GM23338 (cell line): ENCODE results near the gene ACADS. TPM values are rescaled to one million over a fixed set of nuclear protein-coding genes. Genes with fewer than 3 reads are reported as not detected.
A peak's percentile ranks its signal among the peaks of the same experiment; 100 is the strongest.

Source experiments
- ATAC-seq: fragments of 200-7000 bp; cut with Tn5 transposase; 3 replicates; pipeline ENCODE4 v1.9.1; 2020
- DNase-seq: peaks from one replicate; pipeline ENCODE4 v3.0.0-alpha.2; 2015; ENCODE audit warnings: low spot score
- H2AFZ ChIP-seq: fragments of 200-600 bp; sonication (generic); 2 replicates; pipeline ENCODE4 v1.8.0; 2016; ENCODE audit warnings: antibody characterized with exemption, mild to moderate bottlenecking, moderate library complexity
- H3F3A ChIP-seq: fragments of 200-600 bp; sonication (generic); replicated peaks from 2 replicates; pipeline ENCODE4 v1.8.0; 2017; ENCODE audit warnings: antibody characterized with exemption, mixed run types, low read depth
- H3K27ac ChIP-seq: fragments of 200-600 bp; sonication (generic); 2 replicates; pipeline ENCODE4 v1.6.1; 2016; ENCODE audit warnings: low read depth
- H3K27me3 ChIP-seq: fragments of 200-600 bp; sonication (generic); 2 replicates; pipeline ENCODE4 v1.8.0; 2016; ENCODE audit warnings: mild to moderate bottlenecking, mixed run types, moderate library complexity; ENCODE audit not compliant: insufficient read depth
- H3K36me3 ChIP-seq: fragments of 200-600 bp; sonication (generic); 2 replicates; pipeline ENCODE4 v1.8.0; 2016; ENCODE audit warnings: mild to moderate bottlenecking; ENCODE audit not compliant: insufficient read depth
- H3K4me1 ChIP-seq: fragments of 200-600 bp; sonication (generic); 2 replicates; pipeline ENCODE4 v1.8.0; 2016; ENCODE audit warnings: mild to moderate bottlenecking, moderate library complexity; ENCODE audit not compliant: insufficient read depth
- H3K4me2 ChIP-seq: fragments of 200-600 bp; sonication (generic); 2 replicates; pipeline ENCODE4 v1.7.1; 2017; ENCODE audit warnings: mixed run types
- H3K4me3 ChIP-seq: fragments of 200-600 bp; sonication (generic); 2 replicates; pipeline ENCODE4 v1.6.1; 2016; ENCODE audit warnings: mixed run types
- H3K79me2 ChIP-seq: fragments of 200-600 bp; sonication (generic); replicated peaks from 2 replicates; pipeline ENCODE4 v1.8.0; 2017; ENCODE audit warnings: mild to moderate bottlenecking; ENCODE audit not compliant: insufficient read depth
- H3K9me2 ChIP-seq: fragments of 200-600 bp; sonication (generic); 2 replicates; pipeline ENCODE4 v1.8.0; 2017; ENCODE audit not compliant: insufficient read depth
- H4K20me1 ChIP-seq: fragments of 200-600 bp; sonication (generic); replicated peaks from 2 replicates; pipeline ENCODE4 v1.8.0; 2017; ENCODE audit warnings: mild to moderate bottlenecking; ENCODE audit not compliant: insufficient read depth
- H3K27ac Mint-ChIP-seq: 2 replicates; pipeline ENCODE4 v1.8.0; 2020; ENCODE audit warnings: inconsistent platforms, mild to moderate bottlenecking, moderate library complexity, mixed read lengths
- H3K27me3 Mint-ChIP-seq: 3 replicates; pipeline ENCODE4 v1.8.0; 2022; ENCODE audit warnings: low read depth, mild to moderate bottlenecking, moderate library complexity, mixed read lengths, inconsistent platforms; ENCODE audit not compliant: insufficient read depth, poor library complexity
- H3K36me3 Mint-ChIP-seq: 3 replicates; pipeline ENCODE4 v1.8.0; 2021; ENCODE audit warnings: low read depth, mild to moderate bottlenecking, inconsistent platforms, moderate library complexity, mixed read lengths
- H3K4me1 Mint-ChIP-seq: 3 replicates; pipeline ENCODE4 v1.8.0; 2020; ENCODE audit warnings: mild to moderate bottlenecking, inconsistent platforms, mixed read lengths
- H3K4me3 Mint-ChIP-seq: 3 replicates; pipeline ENCODE4 v1.8.0; 2021; ENCODE audit warnings: moderate library complexity, mild to moderate bottlenecking, inconsistent platforms, mixed read lengths
- H3K9me3 Mint-ChIP-seq: 3 replicates; pipeline ENCODE4 v1.8.0; 2020; ENCODE audit warnings: moderate library complexity, mild to moderate bottlenecking, inconsistent platforms, mixed read lengths
- CREB1 ChIP-seq: fragments of 250-450 bp; sonication (Bioruptor Pico); IDR thresholded peaks from 2 replicates; pipeline ENCODE4 v1.5.0; 2020; ENCODE audit warnings: low read depth, mild to moderate bottlenecking, moderate library complexity
- ETS1 ChIP-seq: IDR thresholded peaks from 2 replicates; pipeline ENCODE4 v1.6.1; 2016; ENCODE audit warnings: antibody characterized with exemption
- EZH2 ChIP-seq: fragments of 200-600 bp; sonication (generic); IDR thresholded peaks from one replicate; pipeline ENCODE4 v1.8.0; 2017; ENCODE audit warnings: antibody characterized with exemption, mild to moderate bottlenecking, low read depth; ENCODE audit not compliant: unreplicated experiment
- EZH2phosphoT487 ChIP-seq: fragments of 200-600 bp; sonication (generic); IDR thresholded peaks from one replicate; pipeline ENCODE4 v1.8.1; 2018; ENCODE audit warnings: antibody characterized with exemption; ENCODE audit not compliant: unreplicated experiment
- JUNB ChIP-seq: IDR thresholded peaks from one replicate; pipeline ENCODE4 v1.6.1; 2016; ENCODE audit warnings: antibody characterized with exemption; ENCODE audit not compliant: unreplicated experiment
- NANOG ChIP-seq: IDR thresholded peaks from 2 replicates; pipeline ENCODE4 v1.6.1; 2016; ENCODE audit warnings: antibody characterized with exemption, borderline replicate concordance
- POLR2AphosphoS5 ChIP-seq: IDR thresholded peaks from 2 replicates; pipeline ENCODE4 v1.6.1; 2016; ENCODE audit warnings: antibody characterized with exemption, low read depth
- STAT1 ChIP-seq: IDR thresholded peaks from one replicate; pipeline ENCODE4 v1.6.1; 2016; ENCODE audit warnings: antibody characterized with exemption; ENCODE audit not compliant: unreplicated experiment
- ZNF114 ChIP-seq: fragments of 250-450 bp; sonication (Bioruptor Pico); IDR thresholded peaks from 2 replicates; pipeline ENCODE4 v1.5.0; 2020; ENCODE audit warnings: mild to moderate bottlenecking, moderate library complexity
- ZNF331 ChIP-seq: fragments of 250-450 bp; sonication (Bioruptor Pico); IDR thresholded peaks from 2 replicates; pipeline ENCODE4 v1.5.0; 2020; ENCODE audit warnings: low read depth, mild to moderate bottlenecking, moderate library complexity
- polyA plus RNA-seq: library from polyadenylated mRNA; unstranded; fragments of >200 nt; fragmentation: Nextera tagmentation; extraction: Ambion mirVana; gene quantifications from 2 replicates; pipeline ENCODE4 v1.2.1, GENCODE V29; 2016
- total RNA-seq: library from RNA; depleted of rRNA; stranded (reverse); fragments of >200 nt; shearing (Covaris generic); gene quantifications from 2 replicates; pipeline ENCODE4 v1.2.3, GENCODE V29; 2014
- TF ChIP-seq, protein P1 (sequence below): IDR thresholded peaks from one replicate; pipeline ENCODE4 v1.6.1; 2018; ENCODE audit warnings: antibody characterized with exemption; ENCODE audit not compliant: unreplicated experiment
- TF ChIP-seq, protein P2 (sequence below), 2 experiments: fragments of 200-600 bp in 1 of 2; sonication (generic) in 1 of 2; conservative IDR thresholded peaks; 2 replicates each; pipeline versions ENCODE4 v1.5.1 to v1.6.1; 2016 to 2017; ENCODE audit warnings: antibody characterized with exemption in 2 of 2, low read depth in 2 of 2, mild to moderate bottlenecking in 2 of 2, moderate library complexity in 1 of 2

The ACADS gene
- total and polyA plus RNA-seq, 2 experiments from 2014 or later = 3.1 to 5.7 TPM

DNA sequence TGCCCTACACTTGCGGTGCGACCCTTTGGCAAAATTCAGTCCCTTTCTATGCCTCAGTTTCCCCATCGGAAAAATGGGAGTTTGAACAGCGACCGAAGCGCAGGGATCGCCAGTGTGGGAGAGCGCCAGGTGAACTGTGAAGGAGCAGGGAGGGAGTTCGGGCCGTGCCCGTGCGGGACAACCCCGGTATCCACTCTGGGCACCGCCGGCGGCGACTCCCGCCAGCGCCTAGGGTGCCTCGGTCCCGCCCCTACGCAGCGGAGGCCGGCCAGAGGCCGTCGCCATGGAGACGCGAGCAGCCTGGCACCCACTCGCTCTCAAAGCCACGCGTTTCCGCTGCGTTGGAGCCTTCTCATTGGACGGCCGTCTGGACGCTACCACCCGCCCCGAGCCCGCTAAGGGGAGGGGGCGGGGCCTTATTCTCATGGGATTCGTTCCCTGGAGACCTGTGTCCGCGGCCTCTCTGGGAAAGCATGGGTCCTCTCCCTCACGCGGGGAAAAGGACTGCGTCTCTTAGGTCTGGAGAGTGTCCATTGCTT, 39.4 kb upstream of the ACADS start:
- Histone ChIP-seq H3K79me2 (peaks cover 40% of the 10 kb centered on the region), H3K27me3 (no peaks in the 10 kb centered on the region), H3K9me2 (no peaks in the 10 kb centered on the region), H3K4me2 (peak overlapping the region; percentile 95), H3K4me1 (peaks cover 29% of the 10 kb centered on the region), H3F3A (peaks cover 5% of the 10 kb centered on the region), H3K27ac (peak overlapping the region; percentile 99), H3K36me3 (no peaks in the 10 kb centered on the region), H3K4me3 (peak overlapping the region; percentile 99), H2AFZ (peak overlapping the region; percentile 92), H4K20me1 (peaks cover 29% of the 10 kb centered on the region)
- H3K36me3 Mint-ChIP-seq = no peaks in the 10 kb centered on the region; the same call in 2 of the 3 replicates
- H3K9me3 Mint-ChIP-seq = no peaks in the 10 kb centered on the region
- ATAC-seq (peak; percentile 84), DNase-seq (peak; percentile 100)
- H3K4me3 Mint-ChIP-seq = peak overlapping the region; percentile 84
- peak; percentile 90 for TF ChIP-seq POLR2AphosphoS5
- TF ChIP-seq CREB1 (CRISPR knock-in tag) = 0 out of 2 replicates have a peak, but pooled peaks have one; percentile 2
- TF ChIP-seq ZNF331 (CRISPR knock-in tag) = no peak
- peaks cover 31% of the 10 kb centered on the region for H3K4me1 Mint-ChIP-seq
- H3K27me3 Mint-ChIP-seq = peaks cover 2% of the 10 kb centered on the region
- peak overlapping the region; percentile 97 for H3K27ac Mint-ChIP-seq

- peak; percentile 85 for ATAC-seq
- Histone ChIP-seq H3K36me3 (no peaks in the 10 kb centered on the region), H3K27ac (peak within 1 kb of the TSS; percentile 99), H3K9me2 (no peaks in the 10 kb centered on the region), H3K4me2 (peak within 1 kb of the TSS; percentile 95), H3K4me1 (peaks cover 36% of the 10 kb centered on the region), H2AFZ (peak within 1 kb of the TSS; percentile 92), H3K27me3 (no peaks in the 10 kb centered on the region), H3F3A (peaks cover 12% of the 10 kb centered on the region), H4K20me1 (peaks cover 36% of the 10 kb centered on the region), H3K79me2 (peaks cover 47% of the 10 kb centered on the region), H3K4me3 (peak within 1 kb of the TSS; percentile 99)
- peak; percentile 74; the same call in 1 of the 2 replicates for TF ChIP-seq ETS1
- TF ChIP-seq NANOG = no peak
- TF ChIP-seq ZNF331 (CRISPR knock-in tag) = no peak
- TF ChIP-seq, protein P1, sequence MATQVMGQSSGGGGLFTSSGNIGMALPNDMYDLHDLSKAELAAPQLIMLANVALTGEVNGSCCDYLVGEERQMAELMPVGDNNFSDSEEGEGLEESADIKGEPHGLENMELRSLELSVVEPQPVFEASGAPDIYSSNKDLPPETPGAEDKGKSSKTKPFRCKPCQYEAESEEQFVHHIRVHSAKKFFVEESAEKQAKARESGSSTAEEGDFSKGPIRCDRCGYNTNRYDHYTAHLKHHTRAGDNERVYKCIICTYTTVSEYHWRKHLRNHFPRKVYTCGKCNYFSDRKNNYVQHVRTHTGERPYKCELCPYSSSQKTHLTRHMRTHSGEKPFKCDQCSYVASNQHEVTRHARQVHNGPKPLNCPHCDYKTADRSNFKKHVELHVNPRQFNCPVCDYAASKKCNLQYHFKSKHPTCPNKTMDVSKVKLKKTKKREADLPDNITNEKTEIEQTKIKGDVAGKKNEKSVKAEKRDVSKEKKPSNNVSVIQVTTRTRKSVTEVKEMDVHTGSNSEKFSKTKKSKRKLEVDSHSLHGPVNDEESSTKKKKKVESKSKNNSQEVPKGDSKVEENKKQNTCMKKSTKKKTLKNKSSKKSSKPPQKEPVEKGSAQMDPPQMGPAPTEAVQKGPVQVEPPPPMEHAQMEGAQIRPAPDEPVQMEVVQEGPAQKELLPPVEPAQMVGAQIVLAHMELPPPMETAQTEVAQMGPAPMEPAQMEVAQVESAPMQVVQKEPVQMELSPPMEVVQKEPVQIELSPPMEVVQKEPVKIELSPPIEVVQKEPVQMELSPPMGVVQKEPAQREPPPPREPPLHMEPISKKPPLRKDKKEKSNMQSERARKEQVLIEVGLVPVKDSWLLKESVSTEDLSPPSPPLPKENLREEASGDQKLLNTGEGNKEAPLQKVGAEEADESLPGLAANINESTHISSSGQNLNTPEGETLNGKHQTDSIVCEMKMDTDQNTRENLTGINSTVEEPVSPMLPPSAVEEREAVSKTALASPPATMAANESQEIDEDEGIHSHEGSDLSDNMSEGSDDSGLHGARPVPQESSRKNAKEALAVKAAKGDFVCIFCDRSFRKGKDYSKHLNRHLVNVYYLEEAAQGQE = no peak
- no peak for TF ChIP-seq EZH2phosphoT487
- no peak for TF ChIP-seq EZH2
- TF ChIP-seq POLR2AphosphoS5 = peak; percentile 80
- no peak for TF ChIP-seq STAT1
- TF ChIP-seq, protein P2, sequence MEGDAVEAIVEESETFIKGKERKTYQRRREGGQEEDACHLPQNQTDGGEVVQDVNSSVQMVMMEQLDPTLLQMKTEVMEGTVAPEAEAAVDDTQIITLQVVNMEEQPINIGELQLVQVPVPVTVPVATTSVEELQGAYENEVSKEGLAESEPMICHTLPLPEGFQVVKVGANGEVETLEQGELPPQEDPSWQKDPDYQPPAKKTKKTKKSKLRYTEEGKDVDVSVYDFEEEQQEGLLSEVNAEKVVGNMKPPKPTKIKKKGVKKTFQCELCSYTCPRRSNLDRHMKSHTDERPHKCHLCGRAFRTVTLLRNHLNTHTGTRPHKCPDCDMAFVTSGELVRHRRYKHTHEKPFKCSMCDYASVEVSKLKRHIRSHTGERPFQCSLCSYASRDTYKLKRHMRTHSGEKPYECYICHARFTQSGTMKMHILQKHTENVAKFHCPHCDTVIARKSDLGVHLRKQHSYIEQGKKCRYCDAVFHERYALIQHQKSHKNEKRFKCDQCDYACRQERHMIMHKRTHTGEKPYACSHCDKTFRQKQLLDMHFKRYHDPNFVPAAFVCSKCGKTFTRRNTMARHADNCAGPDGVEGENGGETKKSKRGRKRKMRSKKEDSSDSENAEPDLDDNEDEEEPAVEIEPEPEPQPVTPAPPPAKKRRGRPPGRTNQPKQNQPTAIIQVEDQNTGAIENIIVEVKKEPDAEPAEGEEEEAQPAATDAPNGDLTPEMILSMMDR (conservative IDR thresholded peaks at IDR 0.05; ENCODE audit: low read depth in 2 of 2) = peak in 1 of 2 experiments; percentile 47; a peak in 2 of 4 replicates
- no peak for TF ChIP-seq JUNB
- peak; percentile 81 for TF ChIP-seq CREB1 (CRISPR knock-in tag)
- no peak for TF ChIP-seq ZNF114
- peak within 1 kb of the TSS; percentile 97 for H3K27ac Mint-ChIP-seq
- peak; percentile 98 for DNase-seq
- peak within 1 kb of the TSS; percentile 94 for H3K4me3 Mint-ChIP-seq
- H3K27me3 Mint-ChIP-seq = no peaks in the 10 kb centered on the region
- no peaks in the 10 kb centered on the region; the same call in 2 of the 3 replicates for H3K36me3 Mint-ChIP-seq
- H3K4me1 Mint-ChIP-seq = peaks cover 35% of the 10 kb centered on the region
- no peaks in the 10 kb centered on the region for H3K9me3 Mint-ChIP-seq
Observed at GRCh38 chr12:120686690-120687577, 38.7 kb upstream of the ACADS start, which contains the start of gene MLEC. TSS of gene MLEC (plus strand) at chr12:120687149. CDS start at chr12:120687297, 148 bp downstream.
